Measurements from ENCODE around the gene BANF2.

DNA sequence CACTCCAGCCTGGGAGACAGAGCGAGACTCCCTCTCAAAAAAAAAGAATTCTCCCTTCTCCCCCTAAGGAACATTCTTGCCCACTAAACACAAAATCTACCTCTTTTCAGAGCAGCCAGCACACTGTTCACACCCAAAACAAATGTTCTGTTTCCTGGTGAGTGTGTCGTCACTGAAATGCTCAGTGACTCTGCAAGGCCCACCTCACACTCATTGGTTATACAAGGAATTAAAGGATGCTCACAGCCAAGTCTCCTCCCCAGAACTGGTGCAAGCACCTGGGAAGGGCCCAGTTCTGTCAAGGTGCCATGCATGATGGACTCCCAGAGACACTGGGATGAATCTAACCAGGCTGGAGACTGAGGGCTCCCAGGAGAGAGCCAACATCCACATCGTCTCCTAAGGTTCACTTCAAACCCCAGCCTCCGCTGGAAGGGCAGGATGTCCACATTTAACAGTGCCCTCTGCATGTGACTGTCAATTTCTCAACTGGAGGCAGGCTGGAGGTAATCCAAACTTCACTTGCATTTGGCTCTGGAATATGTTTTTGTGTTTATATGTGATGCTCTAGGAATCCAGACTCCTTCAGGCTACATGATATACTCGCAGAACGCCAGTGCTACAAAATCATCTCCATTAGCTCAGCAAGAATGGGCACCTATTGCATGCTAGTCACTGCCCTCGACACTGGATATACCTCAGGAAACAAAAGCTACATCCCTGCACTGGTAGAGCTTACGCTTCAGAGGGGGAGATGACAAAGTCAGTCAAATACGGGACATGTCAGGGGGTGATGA lies 24.8 kb upstream of the BANF2 start:
- TF ChIP-seq CTBP1 (IDR thresholded peaks at IDR 0.05; ENCODE audit: borderline replicate concordance), result no peak
- no peak for TF ChIP-seq SUZ12 (IDR thresholded peaks at IDR 0.05)
- no peak for TF ChIP-seq BHLHE40 (IDR thresholded peaks at IDR 0.05; ENCODE audit: borderline replicate concordance)
- no peak for TF ChIP-seq SP1 (IDR thresholded peaks at IDR 0.05)
- TF ChIP-seq, protein P1, sequence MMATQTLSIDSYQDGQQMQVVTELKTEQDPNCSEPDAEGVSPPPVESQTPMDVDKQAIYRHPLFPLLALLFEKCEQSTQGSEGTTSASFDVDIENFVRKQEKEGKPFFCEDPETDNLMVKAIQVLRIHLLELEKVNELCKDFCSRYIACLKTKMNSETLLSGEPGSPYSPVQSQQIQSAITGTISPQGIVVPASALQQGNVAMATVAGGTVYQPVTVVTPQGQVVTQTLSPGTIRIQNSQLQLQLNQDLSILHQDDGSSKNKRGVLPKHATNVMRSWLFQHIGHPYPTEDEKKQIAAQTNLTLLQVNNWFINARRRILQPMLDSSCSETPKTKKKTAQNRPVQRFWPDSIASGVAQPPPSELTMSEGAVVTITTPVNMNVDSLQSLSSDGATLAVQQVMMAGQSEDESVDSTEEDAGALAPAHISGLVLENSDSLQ (IDR thresholded peaks at IDR 0.05), result no peak
- TF ChIP-seq ELF4 (IDR thresholded peaks at IDR 0.05), result no peak
- no peak for TF ChIP-seq FOXM1 (IDR thresholded peaks at IDR 0.05; ENCODE audit: borderline replicate concordance)
- no peak for TF ChIP-seq ARNT (IDR thresholded peaks at IDR 0.05)
- TF ChIP-seq TARDBP (IDR thresholded peaks at IDR 0.05), result no peak
- TF ChIP-seq FOXK2 (IDR thresholded peaks at IDR 0.05), result no peak
- no peak for TF ChIP-seq LEF1 (IDR thresholded peaks at IDR 0.05; ENCODE audit: borderline replicate concordance)
- TF ChIP-seq FOXA1 (IDR thresholded peaks at IDR 0.05), result no peak
- TF ChIP-seq L3MBTL2 (conservative IDR thresholded peaks at IDR 0.05), result no peak
- no peak for TF ChIP-seq ZNF384 (IDR thresholded peaks at IDR 0.05)
